Bronchial epithelial cell (primary cell): Measurements from ENCODE around the gene IQCM. TPM values are rescaled to one million over a fixed set of nuclear protein-coding genes. Genes with fewer than 3 reads are reported as not detected.
A peak's percentile ranks its signal among the peaks of the same experiment; 100 is the strongest.
"Not testable (repeated sequence)": the region's sequence is repeated elsewhere in the genome, so short reads cannot be mapped to it uniquely, and the experiment has no call there.

Experiments
- DNase-seq: peaks from one replicate; pipeline ENCODE4 v3.0.0-alpha.2; 2010; ENCODE audit warnings: low read depth
- FAIRE-seq: peaks from 2 replicates; lab custom pipeline; 2011; peaks lifted over from hg19 to GRCh38; lab: Jason Lieb, UNC
- H3K27me3 ChIP-seq: 2 replicates; pipeline ENCODE4 v1.5.1; 2011; ENCODE audit warnings: low read length; ENCODE audit not compliant: control insufficient read depth, insufficient read depth
- H3K36me3 ChIP-seq: 2 replicates; pipeline ENCODE4 v1.5.1; 2011; ENCODE audit warnings: low read length; ENCODE audit not compliant: control insufficient read depth, insufficient read depth
- H3K4me3 ChIP-seq: 2 replicates; pipeline ENCODE4 v1.5.1; 2011; ENCODE audit warnings: mild to moderate bottlenecking, low read depth, low read length, control low read depth
- total RNA-seq: library from RNA; depleted of rRNA; stranded (reverse); fragments of >200 nt; gene quantifications from 2 replicates; pipeline ENCODE4 v1.2.1, GENCODE V29; 2014
- TF ChIP-seq, protein P1 (sequence below): IDR thresholded peaks from 2 replicates; pipeline ENCODE4 v1.5.1; 2011; ENCODE audit warnings: mild to moderate bottlenecking, moderate library complexity, low read length, control low read depth, inconsistent platforms; ENCODE audit not compliant: insufficient read depth, severe bottlenecking

IQCM gene
- total RNA-seq, 1 donor from 2014 or later, result not detected

DNA sequence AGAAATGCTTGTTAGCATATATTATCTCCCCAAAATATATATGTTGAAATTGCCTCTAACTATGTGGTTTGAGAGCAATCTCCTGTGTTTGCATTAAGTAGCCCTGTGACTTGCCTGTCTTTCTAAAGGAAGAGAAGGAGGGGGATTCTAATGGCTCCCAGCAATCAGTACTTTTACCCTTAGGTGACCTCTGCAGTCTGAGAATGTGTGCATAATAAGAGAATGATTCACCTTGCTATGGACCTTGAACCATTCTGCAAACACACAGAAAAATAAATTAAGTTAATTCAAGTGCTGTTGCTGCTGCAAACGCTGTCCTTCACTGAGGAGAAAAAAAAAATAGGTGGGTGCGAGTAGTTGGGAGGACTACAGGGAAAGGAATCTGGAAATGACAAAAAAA, 322.2 kb downstream of the IQCM start:
- H3K27me3 ChIP-seq, result no peaks in the 10 kb centered on the region
- H3K36me3 ChIP-seq, result no peaks in the 10 kb centered on the region
- H3K4me3 ChIP-seq, result no peak overlapping the region
- FAIRE-seq (no peak), DNase-seq (no peak)
- TF ChIP-seq, protein P1, sequence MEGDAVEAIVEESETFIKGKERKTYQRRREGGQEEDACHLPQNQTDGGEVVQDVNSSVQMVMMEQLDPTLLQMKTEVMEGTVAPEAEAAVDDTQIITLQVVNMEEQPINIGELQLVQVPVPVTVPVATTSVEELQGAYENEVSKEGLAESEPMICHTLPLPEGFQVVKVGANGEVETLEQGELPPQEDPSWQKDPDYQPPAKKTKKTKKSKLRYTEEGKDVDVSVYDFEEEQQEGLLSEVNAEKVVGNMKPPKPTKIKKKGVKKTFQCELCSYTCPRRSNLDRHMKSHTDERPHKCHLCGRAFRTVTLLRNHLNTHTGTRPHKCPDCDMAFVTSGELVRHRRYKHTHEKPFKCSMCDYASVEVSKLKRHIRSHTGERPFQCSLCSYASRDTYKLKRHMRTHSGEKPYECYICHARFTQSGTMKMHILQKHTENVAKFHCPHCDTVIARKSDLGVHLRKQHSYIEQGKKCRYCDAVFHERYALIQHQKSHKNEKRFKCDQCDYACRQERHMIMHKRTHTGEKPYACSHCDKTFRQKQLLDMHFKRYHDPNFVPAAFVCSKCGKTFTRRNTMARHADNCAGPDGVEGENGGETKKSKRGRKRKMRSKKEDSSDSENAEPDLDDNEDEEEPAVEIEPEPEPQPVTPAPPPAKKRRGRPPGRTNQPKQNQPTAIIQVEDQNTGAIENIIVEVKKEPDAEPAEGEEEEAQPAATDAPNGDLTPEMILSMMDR, result no peak

- FAIRE-seq, result no peak
- Histone ChIP-seq H3K4me3 (no peak overlapping the region), H3K36me3 (no peaks in the 10 kb centered on the region), H3K27me3 (no peaks in the 10 kb centered on the region)
- DNase-seq, result no peak
- TF ChIP-seq, protein P1, result no peak
Observed at GRCh38 chr4:149489321-149489720, 326.3 kb downstream of the IQCM start.

DNA sequence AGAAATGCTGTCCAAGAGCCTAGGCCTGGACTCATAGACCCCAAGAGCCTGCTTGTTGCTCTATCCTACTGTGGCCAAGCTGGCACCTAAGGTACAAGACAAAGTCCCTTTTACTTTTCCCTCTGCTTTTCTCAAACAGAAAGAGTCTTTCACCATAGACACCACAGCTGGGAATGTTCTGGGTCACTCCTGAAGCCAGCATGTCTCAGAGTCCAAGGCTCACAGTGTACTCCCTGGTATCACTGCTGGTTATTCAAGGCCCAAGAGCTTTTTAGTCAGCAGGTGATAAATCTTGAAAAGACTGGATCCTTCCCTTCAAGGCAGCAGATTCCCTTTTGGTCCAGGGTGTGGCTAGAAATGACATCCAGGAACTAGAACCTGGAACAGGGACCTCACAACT, 328.8 kb downstream of the IQCM start:
- TF ChIP-seq, protein P1, result no peak
- DNase-seq (no peak), FAIRE-seq (peak; percentile 73)
- Histone ChIP-seq H3K36me3 (no peaks in the 10 kb centered on the region), H3K27me3 (no peaks in the 10 kb centered on the region), H3K4me3 (no peak overlapping the region)

DNA sequence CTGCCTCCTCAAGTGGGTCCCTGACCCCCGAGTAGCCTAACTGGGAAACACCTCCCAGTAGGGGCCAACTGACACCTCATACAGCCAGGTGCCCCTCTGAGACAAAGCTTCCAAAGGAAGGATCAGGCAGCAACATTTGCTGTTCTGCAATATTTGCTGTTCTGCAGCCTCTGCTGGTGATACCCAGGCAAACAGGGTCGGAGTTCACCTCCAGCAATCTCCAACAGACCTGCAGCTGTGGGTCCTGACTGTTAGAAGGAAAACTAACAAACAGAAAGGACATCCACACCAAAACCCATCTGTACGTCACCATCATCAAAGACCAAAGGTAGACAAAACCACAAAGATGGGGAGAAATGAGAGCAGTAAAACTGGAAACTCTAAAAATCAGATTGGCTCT, 347.0 kb downstream of the IQCM start:
- FAIRE-seq, H3K27me3 ChIP-seq, H3K4me3 ChIP-seq, DNase-seq, H3K36me3 ChIP-seq: not testable (repeated sequence)

GRCh38 chr4:149466446-149466845, 349.2 kb downstream of the IQCM start:
- FAIRE-seq (no peak), DNase-seq (no peak)
- Histone ChIP-seq H3K4me3 (no peak overlapping the region), H3K27me3 (no peaks in the 10 kb centered on the region), H3K36me3 (no peaks in the 10 kb centered on the region)
- TF ChIP-seq, protein P1, result no peak

DNA sequence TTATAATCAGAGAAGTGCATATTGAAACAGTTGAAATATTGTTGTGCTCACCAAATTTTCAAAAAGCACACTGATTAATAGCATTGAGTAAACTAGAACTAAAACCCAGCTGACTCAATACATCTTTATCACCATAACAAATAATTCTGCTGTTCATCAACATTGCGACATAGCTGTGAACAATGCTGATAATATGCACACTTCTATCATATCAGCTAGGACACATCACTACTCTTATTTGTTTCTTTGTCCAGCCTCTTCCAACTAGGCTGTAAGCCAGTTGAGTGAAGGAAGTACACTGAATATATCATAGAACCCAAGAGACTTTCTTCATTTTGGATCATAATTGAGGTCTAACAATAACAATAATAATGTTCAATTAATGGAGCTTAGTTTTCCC, 349.7 kb downstream of the IQCM start:
- Histone ChIP-seq H3K4me3 (no peak overlapping the region), H3K27me3 (no peaks in the 10 kb centered on the region), H3K36me3 (no peaks in the 10 kb centered on the region)
- DNase-seq, result peak; percentile 92
- TF ChIP-seq, protein P1, result no peak
- FAIRE-seq, result no peak
